Chondrocyte (in vitro differentiated cells): ENCODE measurements around the gene CD99L2. TPM values are rescaled to one million over a fixed set of nuclear protein-coding genes. Genes with fewer than 3 reads are reported as not detected.

ENCODE experiments used
- DNase-seq: peaks from one replicate; pipeline ENCODE4 v3.0.0; 2021; ENCODE audit warnings: mixed read lengths, low spot score
- H3K27ac Mint-ChIP-seq: one replicate; pipeline ENCODE4 v1.8.0; 2021; ENCODE audit warnings: mild to moderate bottlenecking, moderate library complexity, mixed read lengths; ENCODE audit not compliant: unreplicated experiment
- H3K27me3 Mint-ChIP-seq: 2 replicates; pipeline ENCODE4 v1.8.0; 2021; ENCODE audit warnings: low read depth, mixed read lengths
- H3K36me3 Mint-ChIP-seq: 2 replicates; pipeline ENCODE4 v1.8.0; 2021; ENCODE audit warnings: low read depth, mixed read lengths
- H3K4me1 Mint-ChIP-seq: 2 replicates; pipeline ENCODE4 v1.8.0; 2021; ENCODE audit warnings: low read depth, mild to moderate bottlenecking, mixed read lengths
- H3K4me3 Mint-ChIP-seq: one replicate; pipeline ENCODE4 v1.8.0; 2021; ENCODE audit warnings: mild to moderate bottlenecking, moderate library complexity, mixed read lengths; ENCODE audit not compliant: unreplicated experiment
- H3K9me3 Mint-ChIP-seq: 2 replicates; pipeline ENCODE4 v1.8.0; 2021; ENCODE audit warnings: low read depth, mixed read lengths
- total RNA-seq: library from RNA; stranded (reverse); gene quantifications from 3 replicates; pipeline ENCODE4 v1.2.1, GENCODE V29; 2021
- TF ChIP-seq, protein P1 (sequence below): fragments of 200-600 bp; sonication (generic); IDR thresholded peaks from 2 replicates; pipeline ENCODE4 v1.5.0; 2021; ENCODE audit warnings: antibody characterized with exemption, mild to moderate bottlenecking, moderate library complexity

Gene CD99L2
- total RNA-seq, 1 donor from 2014 or later = 82.1 TPM

DNA sequence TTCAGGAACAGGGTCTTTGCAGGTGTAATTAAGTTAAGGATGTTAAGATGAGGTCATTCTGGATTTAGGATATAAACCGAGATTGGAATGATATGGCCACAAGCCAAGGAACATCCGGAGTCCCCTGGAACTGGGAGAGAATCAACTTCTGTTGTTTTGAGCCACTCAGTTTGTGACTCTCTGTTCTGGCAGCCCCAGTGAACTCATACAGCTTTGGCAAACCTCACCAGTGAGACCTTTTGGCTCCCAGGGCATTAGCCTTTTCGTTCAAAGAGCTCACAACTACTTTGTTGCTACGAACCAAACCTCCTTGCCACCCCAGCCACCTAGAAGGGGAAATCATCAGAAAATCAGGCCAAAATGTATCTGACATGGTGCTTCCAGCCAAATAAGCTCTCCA is 124.8 kb downstream of the CD99L2 start:
- Mint-ChIP-seq H3K27me3 (no peaks in the 10 kb centered on the region), H3K4me1 (no peaks in the 10 kb centered on the region), H3K9me3 (peaks cover 5% of the 10 kb centered on the region), H3K27ac (no peak overlapping the region), H3K36me3 (peaks cover 5% of the 10 kb centered on the region), H3K4me3 (no peak overlapping the region)
- TF ChIP-seq, protein P1, sequence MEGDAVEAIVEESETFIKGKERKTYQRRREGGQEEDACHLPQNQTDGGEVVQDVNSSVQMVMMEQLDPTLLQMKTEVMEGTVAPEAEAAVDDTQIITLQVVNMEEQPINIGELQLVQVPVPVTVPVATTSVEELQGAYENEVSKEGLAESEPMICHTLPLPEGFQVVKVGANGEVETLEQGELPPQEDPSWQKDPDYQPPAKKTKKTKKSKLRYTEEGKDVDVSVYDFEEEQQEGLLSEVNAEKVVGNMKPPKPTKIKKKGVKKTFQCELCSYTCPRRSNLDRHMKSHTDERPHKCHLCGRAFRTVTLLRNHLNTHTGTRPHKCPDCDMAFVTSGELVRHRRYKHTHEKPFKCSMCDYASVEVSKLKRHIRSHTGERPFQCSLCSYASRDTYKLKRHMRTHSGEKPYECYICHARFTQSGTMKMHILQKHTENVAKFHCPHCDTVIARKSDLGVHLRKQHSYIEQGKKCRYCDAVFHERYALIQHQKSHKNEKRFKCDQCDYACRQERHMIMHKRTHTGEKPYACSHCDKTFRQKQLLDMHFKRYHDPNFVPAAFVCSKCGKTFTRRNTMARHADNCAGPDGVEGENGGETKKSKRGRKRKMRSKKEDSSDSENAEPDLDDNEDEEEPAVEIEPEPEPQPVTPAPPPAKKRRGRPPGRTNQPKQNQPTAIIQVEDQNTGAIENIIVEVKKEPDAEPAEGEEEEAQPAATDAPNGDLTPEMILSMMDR = no peak
- DNase-seq = no peak

DNA sequence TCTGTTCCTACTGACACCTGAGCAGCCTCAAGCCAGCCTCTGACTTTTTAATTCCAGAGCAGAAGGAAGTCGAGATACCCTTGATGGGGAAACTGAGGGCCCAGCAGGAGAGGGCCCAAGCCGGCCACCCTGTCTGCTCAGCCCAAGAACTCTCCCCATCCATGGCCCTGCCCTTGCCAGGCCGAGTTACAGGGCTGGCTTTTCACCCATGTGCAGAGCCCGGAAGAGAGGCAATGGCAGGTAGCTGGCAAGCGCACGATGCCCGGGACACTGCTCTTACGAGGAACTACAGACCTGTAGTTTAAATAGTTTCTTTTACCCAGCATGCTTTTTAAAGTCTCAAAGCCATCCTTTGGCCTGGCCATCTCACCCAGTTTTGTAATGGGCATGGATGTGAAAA is 125.4 kb downstream of the CD99L2 start:
- Mint-ChIP-seq H3K4me1 (peaks cover 1% of the 10 kb centered on the region), H3K27me3 (no peaks in the 10 kb centered on the region), H3K4me3 (no peak overlapping the region), H3K9me3 (peaks cover 5% of the 10 kb centered on the region), H3K27ac (no peak overlapping the region), H3K36me3 (peaks cover 5% of the 10 kb centered on the region)
- DNase-seq = no peak
- TF ChIP-seq, protein P1 = no peak

DNA sequence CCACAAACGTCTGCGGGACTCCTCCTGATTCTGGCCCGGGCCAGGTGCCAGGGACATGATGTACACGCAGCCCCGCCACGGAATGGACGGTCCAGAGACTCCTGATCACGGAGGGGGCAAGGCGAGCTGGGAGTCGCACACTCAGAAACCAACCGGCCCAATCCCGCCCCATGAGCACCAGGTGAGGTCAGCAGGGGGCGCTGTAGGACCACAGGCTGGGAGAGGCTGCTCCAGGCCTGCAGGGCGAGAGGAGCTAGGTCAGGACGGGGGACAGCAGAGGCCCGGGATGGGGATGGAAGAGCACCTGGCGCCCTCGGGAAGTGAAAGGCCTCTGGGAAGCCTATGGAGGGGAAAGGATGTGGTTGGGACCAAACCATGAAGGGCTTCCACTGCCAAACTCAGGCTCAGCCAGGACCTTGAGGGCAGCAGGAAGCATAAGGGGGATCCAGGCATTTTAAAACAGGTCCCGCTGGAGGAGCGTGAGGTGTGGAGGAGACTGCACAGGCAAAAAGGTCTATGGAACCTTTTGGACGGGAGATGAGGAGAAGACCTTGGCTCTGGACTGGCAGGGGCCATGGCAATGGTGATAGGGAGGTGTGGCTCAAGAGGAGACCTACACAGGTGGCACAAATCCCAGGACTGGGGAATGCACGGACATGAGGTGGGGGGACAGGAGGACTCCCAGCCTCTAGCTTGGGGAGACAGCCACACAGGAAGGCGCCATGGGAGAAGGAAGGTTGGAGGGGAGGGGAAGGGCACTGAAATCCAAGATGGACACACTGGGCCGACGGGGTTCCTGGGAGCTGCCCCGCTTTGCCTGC is 126.1 kb downstream of the CD99L2 start:
- Mint-ChIP-seq H3K4me3 (no peak overlapping the region), H3K4me1 (peaks cover 3% of the 10 kb centered on the region), H3K27ac (no peak overlapping the region), H3K27me3 (no peaks in the 10 kb centered on the region), H3K9me3 (peaks cover 5% of the 10 kb centered on the region), H3K36me3 (peaks cover 5% of the 10 kb centered on the region)
- TF ChIP-seq, protein P1 = peak; percentile 84
- DNase-seq = peak; percentile 90

DNA sequence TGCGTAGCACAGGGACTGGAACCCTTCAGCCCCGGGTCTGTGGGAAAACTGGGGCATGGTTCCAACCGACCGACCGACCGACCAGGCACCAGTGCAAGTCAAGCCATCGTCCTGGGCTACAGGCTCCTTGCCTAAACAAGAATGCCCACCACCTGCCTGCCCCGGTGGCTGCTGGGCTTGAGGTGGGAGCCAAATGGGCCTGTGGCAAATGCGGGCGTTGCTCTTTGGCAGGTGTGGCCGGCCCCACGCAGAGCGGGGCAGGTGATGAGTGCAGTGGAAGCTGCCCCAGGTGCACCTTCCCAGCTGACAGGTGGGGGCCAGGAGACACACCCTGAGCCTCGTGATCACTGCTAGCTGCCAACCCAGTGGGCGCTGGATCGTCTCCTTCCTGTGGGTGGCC is 127.4 kb downstream of the CD99L2 start:
- no peak overlapping the region for H3K27ac Mint-ChIP-seq
- no peak overlapping the region for H3K4me3 Mint-ChIP-seq
- H3K4me1 Mint-ChIP-seq = peaks cover 3% of the 10 kb centered on the region
- no peaks in the 10 kb centered on the region for H3K27me3 Mint-ChIP-seq
- H3K36me3 Mint-ChIP-seq = peaks cover 5% of the 10 kb centered on the region
- TF ChIP-seq, protein P1 = no peak
- peak; percentile 83 for DNase-seq
- peaks cover 5% of the 10 kb centered on the region for H3K9me3 Mint-ChIP-seq

DNA sequence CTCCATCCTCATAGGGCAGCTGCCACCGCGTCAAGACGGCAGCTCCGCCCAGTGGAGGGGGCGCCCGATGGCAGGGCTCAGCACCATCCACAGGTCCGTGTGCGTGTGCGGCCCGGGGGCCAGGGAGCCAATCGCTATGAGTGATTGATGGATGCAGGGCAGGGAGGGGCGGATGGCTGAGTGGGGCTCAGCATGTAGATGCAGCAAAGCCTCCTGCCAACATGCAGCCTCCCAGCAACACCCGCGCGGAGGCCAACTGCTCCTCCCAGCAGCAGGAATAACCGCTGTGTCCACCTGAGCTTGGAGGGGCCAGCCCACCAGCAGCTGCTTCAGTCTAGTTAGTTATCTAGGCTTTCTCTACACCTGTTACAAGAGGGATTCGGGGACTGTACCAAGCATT is 127.8 kb downstream of the CD99L2 start:
- Mint-ChIP-seq H3K27ac (no peak overlapping the region), H3K4me1 (peaks cover 3% of the 10 kb centered on the region), H3K9me3 (peaks cover 5% of the 10 kb centered on the region), H3K4me3 (no peak overlapping the region), H3K27me3 (no peaks in the 10 kb centered on the region), H3K36me3 (peaks cover 5% of the 10 kb centered on the region)
- DNase-seq = peak; percentile 83
- TF ChIP-seq, protein P1 = no peak
